ENCODE data around the gene C16orf74. TPM values are rescaled to one million over a fixed set of nuclear protein-coding genes. Genes with fewer than 3 reads are reported as not detected.

The C16orf74 gene
- total RNA-seq, 1 experiment from 2014 or later = 68.5 TPM

DNA sequence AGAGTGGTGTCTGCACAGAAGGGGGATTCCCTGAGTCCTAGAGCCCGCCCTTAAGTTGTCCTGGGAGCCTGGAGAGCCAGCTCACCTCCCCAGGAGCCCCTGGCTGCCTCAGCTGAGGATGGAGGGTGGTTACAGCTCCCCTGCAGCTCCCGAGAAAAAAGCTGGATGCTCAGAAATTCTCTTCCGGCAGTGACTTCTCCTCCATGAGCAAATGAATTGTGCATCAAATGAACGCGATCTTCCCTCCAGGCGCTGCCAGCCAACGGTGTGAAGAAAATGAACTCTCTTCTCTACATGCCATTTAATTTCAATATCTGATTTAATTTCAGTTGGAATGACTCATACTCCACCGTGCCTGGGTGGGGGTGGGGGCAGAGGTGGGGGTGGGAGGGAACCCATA lies 14.3 kb upstream of the C16orf74 start:
- Mint-ChIP-seq H3K9me3 (ENCODE audit: unreplicated experiment) (no peaks in the 10 kb centered on the region), H3K4me1 (ENCODE audit: insufficient read depth, unreplicated experiment) (peaks cover 12% of the 10 kb centered on the region), H3K4me3 (ENCODE audit: unreplicated experiment) (no peak overlapping the region), H3K27ac (ENCODE audit: low read depth, unreplicated experiment) (no peak overlapping the region), H3K27me3 (ENCODE audit: insufficient read depth, unreplicated experiment) (no peaks in the 10 kb centered on the region), H3K36me3 (ENCODE audit: insufficient read depth, unreplicated experiment) (peaks cover 13% of the 10 kb centered on the region)
- intact Hi-C loops (cut with micrococcal nuclease) = no loop called here
- no TSS peak for BruUV-seq (replicated peaks)
- TF ChIP-seq, protein P1, sequence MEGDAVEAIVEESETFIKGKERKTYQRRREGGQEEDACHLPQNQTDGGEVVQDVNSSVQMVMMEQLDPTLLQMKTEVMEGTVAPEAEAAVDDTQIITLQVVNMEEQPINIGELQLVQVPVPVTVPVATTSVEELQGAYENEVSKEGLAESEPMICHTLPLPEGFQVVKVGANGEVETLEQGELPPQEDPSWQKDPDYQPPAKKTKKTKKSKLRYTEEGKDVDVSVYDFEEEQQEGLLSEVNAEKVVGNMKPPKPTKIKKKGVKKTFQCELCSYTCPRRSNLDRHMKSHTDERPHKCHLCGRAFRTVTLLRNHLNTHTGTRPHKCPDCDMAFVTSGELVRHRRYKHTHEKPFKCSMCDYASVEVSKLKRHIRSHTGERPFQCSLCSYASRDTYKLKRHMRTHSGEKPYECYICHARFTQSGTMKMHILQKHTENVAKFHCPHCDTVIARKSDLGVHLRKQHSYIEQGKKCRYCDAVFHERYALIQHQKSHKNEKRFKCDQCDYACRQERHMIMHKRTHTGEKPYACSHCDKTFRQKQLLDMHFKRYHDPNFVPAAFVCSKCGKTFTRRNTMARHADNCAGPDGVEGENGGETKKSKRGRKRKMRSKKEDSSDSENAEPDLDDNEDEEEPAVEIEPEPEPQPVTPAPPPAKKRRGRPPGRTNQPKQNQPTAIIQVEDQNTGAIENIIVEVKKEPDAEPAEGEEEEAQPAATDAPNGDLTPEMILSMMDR (IDR thresholded peaks at IDR 0.05; ENCODE audit: unreplicated experiment) = no peak
- CTCF ChIA-PET = no interaction called here
- POLR2A ChIA-PET = no interaction called here
- DNase-seq (ENCODE audit: unreplicated experiment) = no peak

DNA sequence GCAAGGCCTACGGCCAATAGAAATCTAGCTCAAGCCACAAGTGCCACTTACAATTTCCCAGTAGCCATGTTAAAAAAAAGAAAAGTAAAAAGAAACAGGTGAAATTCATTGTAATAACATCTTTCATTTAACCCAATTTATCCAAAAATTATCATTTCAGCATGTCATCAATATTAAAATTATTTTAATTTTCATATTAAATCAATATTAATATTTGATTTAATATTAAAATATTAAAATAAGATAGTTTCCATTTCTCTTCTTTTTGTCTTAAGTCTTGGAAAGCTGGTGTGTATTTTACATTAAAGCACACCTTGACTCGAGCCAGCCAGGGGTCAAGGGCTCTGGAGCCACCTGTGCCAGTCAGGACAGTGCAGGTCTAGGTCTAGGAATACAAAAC lies 12.7 kb upstream of the C16orf74 start:
- peaks cover 12% of the 10 kb centered on the region for H3K4me1 Mint-ChIP-seq (ENCODE audit: insufficient read depth, unreplicated experiment)
- no peak for DNase-seq (ENCODE audit: unreplicated experiment)
- H3K27me3 Mint-ChIP-seq (ENCODE audit: insufficient read depth, unreplicated experiment) = no peaks in the 10 kb centered on the region
- no peak overlapping the region for H3K4me3 Mint-ChIP-seq (ENCODE audit: unreplicated experiment)
- intact Hi-C loops (cut with micrococcal nuclease) = no loop called here
- ChIA-PET POLR2A (no interaction called here), CTCF (no interaction called here)
- no peaks in the 10 kb centered on the region for H3K9me3 Mint-ChIP-seq (ENCODE audit: unreplicated experiment)
- TF ChIP-seq, protein P1 (IDR thresholded peaks at IDR 0.05; ENCODE audit: unreplicated experiment) = no peak
- no TSS peak for BruUV-seq (replicated peaks)
- no peak overlapping the region for H3K27ac Mint-ChIP-seq (ENCODE audit: low read depth, unreplicated experiment)
- H3K36me3 Mint-ChIP-seq (ENCODE audit: insufficient read depth, unreplicated experiment) = peaks cover 13% of the 10 kb centered on the region

DNA sequence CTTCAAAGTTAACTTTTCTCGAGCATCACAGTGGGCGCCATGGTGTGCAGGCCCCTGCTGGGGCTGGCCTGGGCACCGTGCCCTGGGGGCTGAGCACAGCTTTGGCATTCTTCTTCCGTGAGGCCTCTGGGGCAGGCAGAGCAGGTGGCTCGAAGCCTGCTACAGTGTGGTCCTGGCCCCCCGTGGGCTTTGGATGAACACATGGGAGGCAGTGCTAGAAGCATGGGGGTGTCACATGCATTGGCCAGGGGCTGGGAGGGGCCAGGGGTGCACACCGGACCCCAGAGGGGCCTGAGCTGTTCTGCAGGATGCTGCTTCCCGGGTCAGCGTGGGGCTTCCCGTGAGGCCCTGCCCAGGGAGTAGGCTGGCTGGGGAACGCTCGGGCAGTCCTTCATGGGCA lies 12.1 kb upstream of the C16orf74 start:
- POLR2A ChIA-PET = interaction anchor here (0.7 kb wide), 1 partner anchor 10 kb away, joined by 3 read pairs; no protein-coding TSS in a partner anchor
- Mint-ChIP-seq H3K4me1 (ENCODE audit: insufficient read depth, unreplicated experiment) (peaks cover 8% of the 10 kb centered on the region), H3K4me3 (ENCODE audit: unreplicated experiment) (no peak overlapping the region), H3K27ac (ENCODE audit: low read depth, unreplicated experiment) (no peak overlapping the region), H3K27me3 (ENCODE audit: insufficient read depth, unreplicated experiment) (no peaks in the 10 kb centered on the region), H3K9me3 (ENCODE audit: unreplicated experiment) (no peaks in the 10 kb centered on the region), H3K36me3 (ENCODE audit: insufficient read depth, unreplicated experiment) (peaks cover 13% of the 10 kb centered on the region)
- TF ChIP-seq, protein P1 (IDR thresholded peaks at IDR 0.05; ENCODE audit: unreplicated experiment) = no peak
- intact Hi-C loops (cut with micrococcal nuclease) = no loop called here
- no peak for DNase-seq (ENCODE audit: unreplicated experiment)
- CTCF ChIA-PET = no interaction called here
- no TSS peak for BruUV-seq (replicated peaks)

DNA sequence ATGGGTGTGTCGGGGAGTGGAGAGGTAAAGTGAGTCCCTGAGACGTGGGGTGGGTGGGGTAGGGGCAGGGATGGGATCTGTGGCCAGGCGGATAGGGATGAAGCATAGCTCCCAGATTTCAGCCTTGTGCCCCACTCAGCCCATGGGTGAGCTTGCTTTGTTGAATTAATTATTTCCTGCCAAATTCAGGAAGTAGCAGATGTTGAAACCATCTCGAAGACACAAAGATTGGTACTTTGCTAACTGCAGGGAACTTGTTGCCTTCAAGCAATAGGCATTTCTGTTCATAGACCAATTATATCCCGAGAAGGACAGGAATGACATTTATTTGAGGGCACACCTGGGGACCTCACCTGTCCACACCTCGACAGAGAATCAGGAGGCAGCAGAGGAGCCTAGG lies 11.0 kb upstream of the C16orf74 start:
- Mint-ChIP-seq H3K9me3 (ENCODE audit: unreplicated experiment) (no peaks in the 10 kb centered on the region), H3K27ac (ENCODE audit: low read depth, unreplicated experiment) (no peak overlapping the region), H3K4me3 (ENCODE audit: unreplicated experiment) (no peak overlapping the region), H3K4me1 (ENCODE audit: insufficient read depth, unreplicated experiment) (peaks cover 7% of the 10 kb centered on the region), H3K36me3 (ENCODE audit: insufficient read depth, unreplicated experiment) (peaks cover 7% of the 10 kb centered on the region), H3K27me3 (ENCODE audit: insufficient read depth, unreplicated experiment) (no peaks in the 10 kb centered on the region)
- TF ChIP-seq, protein P1 (IDR thresholded peaks at IDR 0.05; ENCODE audit: unreplicated experiment) = no peak
- BruUV-seq (replicated peaks) = no TSS peak
- CTCF ChIA-PET = no interaction called here
- intact Hi-C loops (cut with micrococcal nuclease) = no loop called here
- DNase-seq (ENCODE audit: unreplicated experiment) = no peak
- POLR2A ChIA-PET = interaction anchor here (0.7 kb wide), 1 partner anchor 39 kb away, joined by 3 read pairs; no protein-coding TSS in a partner anchor
